Stimulated activated CD8-positive, alpha-beta memory T cell treated with anti-CD3 and anti-CD28 coated beads, Interleukin-2, amount 100 ng/mL, for 48 hours (primary cell): ENCODE data around the gene HMG20A.

ENCODE experiments used
- DNase-seq, 2 donors: peaks; one replicate each; pipeline ENCODE4 v3.0.0-alpha.2; 2020; ENCODE audit warnings: low read depth in 2 of 2

Gene HMG20A

GRCh38 chr15:77499087-77499760, 78.5 kb downstream of the HMG20A start:
- DNase-seq: no peak

- no peak for DNase-seq
These were observed 80.3 kb downstream of the HMG20A start for GRCh38 chr15:77500989-77501388.

GRCh38 chr15:77502379-77503095, 81.8 kb downstream of the HMG20A start:
- DNase-seq: no peak

GRCh38 chr15:77503240-77503639, 82.6 kb downstream of the HMG20A start:
- DNase-seq: no peak

GRCh38 chr15:77503764-77504163, 83.1 kb downstream of the HMG20A start:
- DNase-seq: no peak

- no peak for DNase-seq
These were observed 83.6 kb downstream of the HMG20A start for GRCh38 chr15:77504306-77504705.

GRCh38 chr15:77504871-77505270, 84.2 kb downstream of the HMG20A start:
- no peak for DNase-seq

- DNase-seq: no peak
These were observed 84.9 kb downstream of the HMG20A start for GRCh38 chr15:77505556-77505955.

- no peak for DNase-seq
These were observed 85.8 kb downstream of the HMG20A start for GRCh38 chr15:77506311-77507142.

GRCh38 chr15:77507143-77507897, 86.6 kb downstream of the HMG20A start:
- no peak for DNase-seq

- no peak for DNase-seq
These were observed 87.2 kb downstream of the HMG20A start for GRCh38 chr15:77507911-77508310.

- no peak for DNase-seq
These were observed 88.0 kb downstream of the HMG20A start for GRCh38 chr15:77508541-77509243.

- DNase-seq: no peak
These were observed 89.7 kb downstream of the HMG20A start for GRCh38 chr15:77510066-77511057.

GRCh38 chr15:77511869-77512268, 91.2 kb downstream of the HMG20A start:
- no peak for DNase-seq

GRCh38 chr15:77513226-77513625, 92.5 kb downstream of the HMG20A start:
- DNase-seq: no peak

- DNase-seq: no peak
These were observed 94.1 kb downstream of the HMG20A start for GRCh38 chr15:77514641-77515402.

GRCh38 chr15:77515613-77516012, 94.9 kb downstream of the HMG20A start:
- no peak for DNase-seq

GRCh38 chr15:77516076-77516475, 95.4 kb downstream of the HMG20A start:
- DNase-seq: no peak

- DNase-seq: no peak
These were observed 96.1 kb downstream of the HMG20A start for GRCh38 chr15:77516786-77517185.
